Endothelial cell of umbilical vein (primary cell): ENCODE measurements around the gene ZKSCAN1.

Source experiments
- CTCF ChIP-seq, 2 donors: IDR thresholded peaks; 1 replicate in 1 of 2; 2 replicates in 1 of 2; pipeline ENCODE4 v1.5.1; 2011; ENCODE audit warnings: low read length in 2 of 2, mild to moderate bottlenecking in 2 of 2, moderate library complexity in 2 of 2, control low read depth in 1 of 2, inconsistent platforms in 1 of 2, low read depth in 1 of 2; ENCODE audit not compliant: insufficient read depth in 1 of 2; ENCODE audit errors: extremely low read depth in 1 of 2
- EZH2 ChIP-seq: IDR thresholded peaks from 2 replicates; pipeline ENCODE4 v1.6.1; 2012; ENCODE audit warnings: borderline replicate concordance, low read depth, mild to moderate bottlenecking, moderate library complexity, low read length, inconsistent platforms; ENCODE audit not compliant: severe bottlenecking
- GATA2 ChIP-seq: IDR thresholded peaks from 2 replicates; pipeline ENCODE4 v1.7.0; 2011; ENCODE audit warnings: low read depth, mild to moderate bottlenecking, moderate library complexity, mixed read lengths, low read length; ENCODE audit not compliant: insufficient read length, insufficient read depth
- JUN ChIP-seq: IDR thresholded peaks from 2 replicates; pipeline ENCODE4 v1.6.1; 2011; ENCODE audit warnings: borderline replicate concordance, low read depth; ENCODE audit not compliant: insufficient read length, insufficient read depth
- POLR2A ChIP-seq: IDR thresholded peaks from 2 replicates; pipeline ENCODE4 v1.6.1; 2012; ENCODE audit warnings: low read depth, mild to moderate bottlenecking, control low read depth, low read length

- TF ChIP-seq CTCF (IDR thresholded peaks at IDR 0.05; ENCODE audit: extremely low read depth in 1 of 2, insufficient read depth in 1 of 2, low read depth in 1 of 2, low read length in 2 of 2) (no peak), GATA2 (no peak), JUN (no peak), EZH2 (no peak), POLR2A (no peak)
These were observed 33.3 kb downstream of the ZKSCAN1 start for GRCh38 chr7:100048680-100049079.
